Femur (tissue), 1 donor: Measurements from ENCODE around the gene CLDN6.

Experiments
- DNase-seq: peaks from one replicate; pipeline ENCODE4 v3.0.0-alpha.2; 2017

CLDN6 gene

DNA sequence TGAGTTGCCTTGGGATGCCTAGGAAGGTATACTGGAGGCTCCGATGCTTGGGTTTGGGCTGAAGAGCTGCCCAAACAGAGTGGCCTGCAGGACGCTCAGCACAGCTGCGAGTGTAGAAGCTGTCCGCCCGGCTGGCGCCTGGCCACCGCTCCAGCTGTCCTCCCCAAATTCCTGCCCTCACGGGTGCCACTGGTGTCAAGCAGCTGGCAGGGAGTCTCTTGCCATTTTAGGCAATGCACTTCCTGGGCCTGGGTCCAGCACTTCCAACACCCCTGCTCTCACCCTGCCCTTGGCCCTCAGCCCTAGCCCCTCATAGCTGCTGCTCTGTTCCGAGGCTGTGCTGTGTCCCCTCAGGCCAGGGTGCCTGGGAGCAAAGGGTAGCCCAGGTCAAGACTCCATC is 32.5 kb downstream of the CLDN6 start:
- peak; percentile 87 for DNase-seq

DNA sequence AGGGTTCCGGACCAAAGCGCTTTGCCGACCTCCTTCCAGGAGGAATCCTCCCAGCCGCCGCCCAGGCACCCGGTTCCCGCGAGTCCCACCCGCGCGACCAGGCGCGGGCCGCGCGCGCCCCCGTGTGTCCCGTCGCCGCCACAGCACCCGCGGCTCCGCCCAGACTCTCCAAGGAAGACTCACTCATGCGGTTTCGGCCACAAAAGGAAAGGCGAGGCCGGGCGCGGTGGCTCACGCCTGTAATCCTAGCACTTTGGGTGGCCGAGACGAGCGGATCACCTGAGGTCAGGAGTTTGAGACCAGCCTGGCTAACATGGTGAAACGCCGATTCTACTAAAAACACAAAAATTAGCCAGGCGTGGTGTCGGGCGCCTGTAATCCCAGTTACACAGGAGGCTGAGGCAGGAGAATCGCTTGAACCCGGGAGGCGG is 34.3 kb downstream of the CLDN6 start:
- peak; percentile 89 for DNase-seq

DNA sequence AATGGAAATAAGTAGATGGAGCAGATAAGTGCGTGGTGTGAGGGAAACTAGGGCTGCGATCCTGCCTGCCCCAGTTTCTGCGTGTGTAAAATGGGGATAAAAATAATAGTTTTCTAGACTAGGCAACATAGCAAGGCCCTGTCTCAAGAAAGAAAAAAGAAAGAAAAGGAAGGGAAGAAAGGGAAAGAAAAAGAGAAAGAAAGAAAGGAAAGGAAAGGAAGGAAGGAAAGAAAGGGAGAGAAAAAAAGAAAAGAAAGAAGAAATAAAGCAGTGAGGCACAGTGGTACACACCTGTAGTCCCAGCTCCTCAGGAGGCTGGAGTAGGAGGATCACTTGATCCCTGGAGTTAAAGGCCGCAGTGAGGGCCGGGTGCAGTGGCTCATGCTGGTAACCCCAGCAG is 35.6 kb downstream of the CLDN6 start:
- DNase-seq, result no peak

DNA sequence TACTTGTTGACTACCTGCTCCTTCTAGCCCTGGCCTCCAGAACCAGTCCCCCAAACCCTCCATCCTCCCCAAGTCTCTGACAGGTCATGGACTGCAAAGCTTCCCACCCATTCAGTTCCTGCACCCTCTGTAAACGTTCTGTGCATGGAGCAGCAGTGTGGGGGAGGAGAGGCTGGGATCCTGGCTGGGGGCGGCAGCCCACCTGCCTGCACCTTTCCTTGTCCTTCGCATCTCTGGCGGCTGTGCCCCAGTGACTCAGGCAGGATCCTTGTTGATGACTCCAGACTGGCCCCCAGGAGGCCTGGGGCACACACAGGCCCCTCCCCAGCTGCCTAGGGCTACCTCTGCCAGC is 36.1 kb downstream of the CLDN6 start:
- no peak for DNase-seq

DNA sequence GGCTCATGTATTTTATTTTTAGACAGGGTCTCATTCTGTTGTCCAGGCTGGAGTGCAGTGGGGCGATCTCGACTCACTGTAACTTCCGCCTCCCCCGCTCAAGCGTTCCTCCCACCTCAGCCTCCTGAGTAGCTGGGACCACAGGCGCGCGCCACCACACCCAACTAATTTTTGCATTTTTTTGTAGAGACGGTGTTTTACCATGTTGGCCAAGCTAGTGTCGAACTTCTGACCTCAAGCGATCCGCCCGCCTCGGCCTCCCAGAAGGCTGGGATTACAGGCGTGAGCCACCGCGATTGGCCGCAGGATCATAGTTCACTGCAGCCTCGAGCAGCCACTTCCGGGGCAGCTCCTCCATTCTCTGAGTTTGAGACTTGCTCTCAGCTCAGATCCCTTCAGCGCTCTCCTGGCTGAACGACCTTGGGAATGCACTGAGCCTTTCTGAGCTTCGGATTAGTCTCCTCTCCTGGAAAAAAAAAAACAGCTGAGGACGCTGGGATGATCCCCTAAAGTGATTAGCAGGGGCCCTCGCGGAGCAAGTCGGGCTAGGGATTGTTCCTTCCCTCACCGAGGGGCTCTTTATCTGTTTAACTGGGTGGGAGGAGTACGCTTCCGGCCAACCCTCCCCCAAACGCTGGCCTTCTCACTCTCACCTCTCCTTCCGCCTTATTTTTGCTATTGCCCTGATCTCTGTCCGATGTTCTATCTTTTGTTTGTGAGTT is 36.6 kb downstream of the CLDN6 start:
- no peak for DNase-seq

DNA sequence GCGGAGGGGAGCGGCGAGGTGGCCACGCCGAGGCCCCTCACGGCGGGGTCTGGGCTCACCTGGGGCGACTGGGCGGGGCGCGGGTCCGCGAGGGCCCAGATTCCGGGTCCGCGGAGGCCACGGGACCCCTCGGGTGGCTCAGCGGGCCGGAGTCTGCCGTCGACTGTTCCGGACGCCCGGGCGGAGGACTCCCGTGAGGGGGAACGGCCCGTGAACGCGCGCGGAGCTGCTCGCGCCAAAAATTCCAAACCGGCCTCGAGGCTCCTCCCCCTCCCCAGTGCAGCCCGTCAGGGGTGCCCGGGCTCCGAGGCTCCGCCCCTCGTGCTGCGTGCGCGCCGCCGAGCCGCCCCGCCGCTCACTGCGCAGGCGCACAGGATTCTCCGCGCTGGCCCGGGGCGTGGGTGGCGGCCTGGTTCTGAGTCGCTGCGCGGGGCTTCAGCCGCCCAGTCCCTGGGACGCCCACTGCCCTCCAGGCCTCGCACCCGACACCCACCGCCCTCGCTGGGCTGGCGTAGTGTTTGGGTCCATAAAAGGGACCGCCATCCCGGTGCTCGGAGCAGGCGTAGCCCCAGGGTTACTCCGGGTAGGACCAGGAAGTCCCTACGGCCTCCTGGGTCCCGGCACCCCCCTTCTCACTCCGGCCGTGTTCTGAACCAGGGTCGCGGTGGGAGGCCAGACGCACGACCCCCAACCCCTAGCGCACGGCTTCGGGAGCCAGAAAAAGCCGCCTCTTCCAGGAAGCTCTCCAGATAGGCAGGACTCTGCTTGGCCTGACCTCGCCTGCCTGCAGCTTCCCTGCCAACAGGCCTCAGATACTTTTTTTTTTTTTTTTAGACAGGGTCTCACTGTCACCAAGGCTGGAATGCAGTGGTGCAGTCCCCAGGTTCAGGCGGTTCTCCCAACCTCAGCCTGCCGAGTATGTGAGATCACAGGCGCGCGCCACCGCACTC is 37.5 kb downstream of the CLDN6 start, which contains the start of gene PKMYT1:
Gene PKMYT1, minus strand, starts transcription at position 220 of the 950 bp plus-strand sequence. CDS start 789 bp downstream, outside the sequence.
- DNase-seq, result peak; percentile 95

DNA sequence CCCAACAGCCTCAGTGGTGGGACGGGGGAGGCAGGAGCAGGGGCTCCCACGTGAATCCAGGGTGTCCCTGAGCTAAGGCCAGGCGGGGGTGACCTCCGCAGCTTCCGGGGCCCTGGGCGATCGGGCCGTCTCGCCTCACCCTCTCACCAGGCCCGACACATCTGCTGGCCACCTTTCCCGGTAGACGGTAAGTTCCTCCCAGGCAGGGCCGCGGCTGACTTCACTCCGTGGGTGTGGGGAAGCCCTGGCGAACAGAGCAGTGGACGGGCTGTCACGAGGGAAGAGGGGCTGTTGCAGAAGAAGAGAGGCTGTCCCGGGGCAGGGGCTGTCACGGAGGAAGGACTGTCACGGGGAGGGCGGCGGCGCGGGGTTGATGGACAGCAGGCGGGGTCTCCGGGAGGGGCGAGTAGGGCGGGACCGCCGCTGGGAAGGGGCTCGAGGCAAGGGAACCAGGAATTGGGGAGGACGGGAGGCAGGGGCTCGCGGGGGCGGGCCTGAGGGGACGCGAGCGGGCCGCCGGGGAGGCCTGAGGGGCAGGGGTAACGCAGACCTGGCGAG is 38.2 kb downstream of the CLDN6 start:
- no peak for DNase-seq

DNA sequence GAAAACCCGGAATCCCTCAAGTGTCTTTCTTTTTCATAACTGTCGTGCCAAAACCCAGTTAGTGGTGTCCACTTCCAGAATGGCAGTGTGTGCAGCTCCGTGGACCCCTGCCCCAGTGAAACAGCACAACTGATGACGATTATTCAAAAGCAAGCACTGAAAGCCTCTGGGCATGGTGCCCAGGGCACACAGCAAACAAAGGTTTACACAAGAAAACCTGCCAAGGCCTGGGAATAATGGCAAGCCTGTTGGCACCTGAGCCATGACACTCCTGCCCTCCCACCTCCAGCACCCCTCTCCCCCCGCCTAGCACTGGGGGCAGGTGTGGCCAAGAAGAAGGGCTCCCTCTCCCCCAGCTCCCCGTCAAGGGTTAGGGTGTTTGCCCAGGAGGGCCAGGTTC is 40.5 kb downstream of the CLDN6 start:
- no peak for DNase-seq

DNA sequence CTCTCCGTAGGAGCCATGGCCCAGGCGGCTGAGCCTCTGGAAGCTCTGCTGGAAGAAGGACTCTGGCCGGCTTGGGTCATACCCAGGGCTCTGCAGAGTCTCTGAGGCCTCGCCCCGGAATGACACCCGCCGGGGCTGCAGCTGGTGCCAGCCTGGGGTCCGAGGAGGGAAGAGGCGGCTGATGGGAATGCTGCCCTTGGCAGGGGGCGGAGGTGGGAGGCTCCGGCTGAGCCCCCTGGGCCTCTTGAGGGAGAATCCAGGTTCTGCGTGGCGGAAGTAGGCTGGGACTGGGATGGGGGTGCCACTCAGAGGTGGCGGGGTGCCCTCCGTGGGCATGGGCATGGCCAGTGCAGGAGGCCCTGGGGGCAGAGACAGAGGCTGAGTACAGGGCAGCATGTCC is 41.3 kb downstream of the CLDN6 start:
- no peak for DNase-seq

DNA sequence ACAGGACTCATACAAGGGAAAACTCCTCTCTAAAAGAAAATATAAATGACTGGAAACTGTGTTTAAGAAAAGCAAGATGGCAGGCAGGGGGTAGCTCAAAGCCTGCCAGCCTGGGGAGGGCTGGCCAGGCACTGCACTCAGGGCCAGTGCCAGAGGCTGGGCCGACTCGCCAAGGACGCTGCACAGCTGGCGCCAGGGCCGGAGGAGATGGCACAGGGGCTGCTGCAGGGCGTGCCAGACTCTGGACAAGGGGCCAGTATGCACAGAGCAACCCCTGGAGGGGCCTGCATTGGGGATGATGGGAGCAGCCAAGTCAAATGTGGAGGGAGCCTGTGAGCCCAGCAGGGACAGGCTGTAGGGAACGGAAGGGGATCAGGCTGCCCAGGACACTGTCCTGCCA is 41.8 kb downstream of the CLDN6 start:
- DNase-seq, result no peak

DNA sequence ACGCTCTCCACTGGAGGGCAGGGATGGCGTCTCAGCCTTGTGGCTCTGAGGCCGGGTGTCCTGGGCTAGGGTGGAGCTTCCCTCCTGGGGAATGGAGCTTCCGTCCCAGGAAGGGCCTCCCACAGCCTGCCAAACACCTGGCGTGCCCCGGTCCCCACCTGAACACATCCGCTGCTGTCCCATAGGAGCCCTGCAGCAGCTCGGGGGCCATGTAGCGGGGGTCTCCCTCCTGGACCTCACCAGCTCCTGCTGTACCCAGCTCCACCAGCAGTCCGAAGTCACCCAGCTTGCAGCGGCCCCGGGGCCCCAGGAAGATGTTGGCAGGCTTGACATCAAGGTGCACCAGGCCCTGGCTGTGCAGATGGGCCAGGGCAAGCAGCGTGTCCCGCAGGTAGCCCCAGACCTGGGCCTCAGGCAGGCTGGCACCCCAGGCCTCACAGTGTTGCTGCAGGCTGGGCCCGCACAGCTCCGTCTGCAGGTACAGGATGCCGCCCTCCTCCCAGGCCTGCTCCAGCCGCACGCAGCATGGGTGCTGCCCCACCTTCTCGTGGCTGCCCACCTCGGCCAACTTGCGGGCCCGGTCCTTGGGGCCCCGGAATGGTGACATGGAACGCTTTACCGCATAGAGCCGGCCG is 42.7 kb downstream of the CLDN6 start:
- DNase-seq, result no peak

DNA sequence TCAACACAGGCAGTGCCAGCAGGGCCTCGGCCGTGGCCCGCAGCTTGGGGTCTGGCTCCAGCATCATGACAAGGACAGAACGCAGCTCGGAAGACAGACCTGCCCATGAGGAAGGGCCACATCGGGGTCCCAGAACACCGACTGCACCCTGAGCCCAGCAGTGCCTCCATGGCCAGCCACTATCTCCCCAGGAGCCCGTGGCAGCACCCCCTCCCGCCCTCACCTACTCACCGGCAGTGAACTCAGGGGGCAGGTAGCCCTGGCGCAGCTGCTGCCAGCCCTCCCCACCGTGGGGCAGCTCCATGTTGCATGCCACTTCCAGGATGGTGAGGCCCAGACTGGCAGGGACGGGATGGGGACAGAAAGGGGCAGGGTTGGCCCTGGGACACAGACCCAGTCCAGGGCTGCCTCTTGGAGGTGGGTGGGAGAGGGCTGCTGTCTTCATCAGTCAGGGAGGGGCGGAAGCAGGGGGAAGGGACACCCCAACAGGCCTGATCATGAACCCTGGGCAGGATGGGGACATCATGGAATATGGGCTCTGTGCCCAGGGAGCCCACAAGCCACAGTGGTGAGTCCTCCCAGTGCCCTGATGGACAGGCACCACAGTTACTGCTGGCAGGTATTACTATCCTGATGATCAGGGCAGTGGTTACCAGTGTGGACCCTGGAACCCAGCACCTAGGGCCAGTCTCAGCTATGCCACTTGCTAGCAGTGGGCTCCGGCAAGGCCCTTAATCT is 43.5 kb downstream of the CLDN6 start:
- DNase-seq, result no peak

DNA sequence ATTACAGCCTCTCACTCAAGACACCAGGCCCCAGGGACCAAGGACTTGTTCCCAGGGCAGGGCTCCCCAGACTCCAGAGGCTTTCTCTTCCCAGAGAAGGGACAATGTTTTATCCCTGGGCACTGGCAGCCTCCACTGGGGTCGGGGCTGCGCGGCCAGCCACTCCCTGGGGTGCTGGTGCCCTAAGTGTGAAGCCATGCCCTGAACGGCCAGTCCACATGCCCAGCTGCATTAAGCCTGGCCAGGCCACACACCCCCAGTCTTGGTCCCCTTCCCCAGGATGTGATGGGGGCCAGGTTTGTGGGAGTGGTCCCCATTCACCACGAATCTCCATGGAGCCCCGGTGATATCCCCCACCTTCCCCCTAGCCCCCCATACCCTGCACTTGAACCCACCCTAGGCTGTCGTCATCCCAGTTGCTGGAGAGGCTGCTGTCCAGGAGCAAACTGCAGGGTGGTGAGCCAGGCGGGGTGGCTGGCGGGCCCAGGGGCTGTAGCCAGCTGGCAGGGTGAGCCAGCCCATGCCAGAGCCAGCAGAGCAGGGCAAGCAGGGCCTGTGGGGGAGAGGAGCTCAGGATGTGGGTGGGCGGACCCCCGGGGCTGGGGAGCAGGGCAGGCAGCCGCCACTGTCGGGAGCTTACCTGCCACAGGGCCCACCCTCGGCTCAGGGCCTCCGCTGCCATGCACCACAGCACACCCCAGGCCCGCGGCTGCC is 44.2 kb downstream of the CLDN6 start:
- DNase-seq, result no peak

DNA sequence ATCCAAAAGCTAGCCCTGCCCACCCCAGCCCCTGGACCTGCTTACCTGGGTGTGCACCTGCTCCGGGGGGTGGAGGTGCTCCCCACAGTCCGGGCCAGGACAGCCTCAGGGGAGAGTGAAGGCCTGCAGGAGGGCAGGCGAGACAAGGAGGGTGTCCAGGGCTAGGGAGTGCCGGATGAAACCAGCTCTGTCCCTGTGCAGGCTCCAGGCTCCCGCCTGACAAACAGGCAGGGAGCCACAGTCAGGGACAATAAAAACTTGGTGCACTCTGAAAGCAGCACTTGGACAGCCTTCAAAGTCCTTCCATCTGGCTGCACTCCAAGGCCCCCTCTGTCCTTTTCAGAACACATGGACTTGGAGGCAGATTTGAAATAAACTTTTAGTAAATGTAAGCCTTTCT is 44.9 kb downstream of the CLDN6 start:
- DNase-seq, result no peak

DNA sequence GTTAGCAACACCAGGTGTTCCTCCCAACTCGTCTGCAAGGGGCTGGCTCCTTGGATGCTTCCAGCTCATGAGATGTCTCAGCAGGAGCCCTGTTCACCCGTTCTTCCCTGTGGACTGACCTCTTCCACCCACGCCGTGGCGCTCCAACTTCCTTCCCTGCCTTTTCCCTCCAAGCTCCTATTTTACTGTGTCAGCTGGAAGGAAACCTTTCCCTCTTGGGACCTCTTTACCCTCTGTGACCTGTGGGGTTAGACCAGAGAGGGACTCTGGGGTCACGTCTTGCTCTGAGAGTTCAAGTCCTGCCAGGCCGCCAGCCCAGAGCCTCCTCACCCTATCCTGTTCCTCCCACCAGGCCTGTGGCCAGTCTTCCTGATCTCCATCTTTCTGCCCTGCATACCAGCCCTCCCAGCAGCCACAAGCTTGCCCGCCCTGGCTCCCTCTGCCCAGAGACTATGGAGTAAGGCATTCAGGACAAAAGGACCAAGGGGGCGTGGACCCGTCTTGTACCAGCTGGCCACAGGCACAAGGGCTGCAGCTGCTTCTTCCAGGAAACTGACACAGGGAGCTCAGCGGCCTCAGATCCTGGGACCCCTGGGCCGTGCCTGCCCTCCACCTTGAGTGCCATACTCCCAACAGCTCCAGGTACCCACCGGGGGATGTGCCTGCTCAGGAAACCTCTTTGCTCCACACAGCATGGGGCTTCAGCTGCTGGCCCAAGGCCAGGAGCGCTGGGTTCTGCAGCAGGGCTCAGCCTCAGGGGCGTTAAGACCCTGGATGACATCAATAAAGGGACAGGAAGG is 45.8 kb downstream of the CLDN6 start:
- no peak for DNase-seq

DNA sequence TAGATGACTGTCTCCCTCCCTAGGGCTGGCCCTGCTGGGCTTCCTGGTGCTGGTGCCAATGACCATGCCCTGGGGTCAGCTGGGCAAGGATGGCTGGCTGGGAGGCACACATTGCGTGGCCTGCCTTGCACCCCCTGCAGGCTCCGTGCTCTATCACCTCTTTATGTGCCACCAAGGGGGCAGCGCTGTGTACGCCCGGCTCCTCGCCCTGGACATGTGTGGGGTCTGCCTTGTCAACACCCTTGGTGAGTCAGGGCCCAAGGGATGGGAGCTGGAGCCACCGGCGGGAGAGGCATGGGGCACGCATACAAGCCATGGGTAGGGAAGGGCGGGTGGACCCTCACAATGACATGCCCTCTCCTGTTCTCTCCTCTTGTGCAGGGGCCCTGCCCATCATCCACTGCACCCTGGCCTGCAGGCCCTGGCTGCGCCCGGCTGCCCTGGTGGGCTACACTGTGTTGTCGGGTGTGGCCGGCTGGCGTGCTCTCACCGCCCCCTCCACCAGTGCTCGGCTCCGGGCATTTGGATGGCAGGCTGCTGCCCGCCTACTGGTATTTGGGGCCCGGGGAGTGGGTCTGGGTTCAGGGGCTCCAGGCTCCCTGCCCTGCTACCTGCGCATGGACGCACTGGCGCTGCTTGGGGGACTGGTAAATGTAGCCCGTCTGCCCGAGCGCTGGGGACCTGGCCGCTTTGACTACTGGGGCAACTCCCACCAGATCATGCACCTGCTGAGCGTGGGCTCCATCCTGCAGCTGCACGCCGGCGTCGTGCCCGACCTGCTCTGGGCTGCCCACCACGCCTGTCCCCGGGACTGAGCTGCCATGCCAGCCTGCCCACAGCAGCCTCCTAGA is 46.6 kb downstream of the CLDN6 start:
- no peak for DNase-seq

DNA sequence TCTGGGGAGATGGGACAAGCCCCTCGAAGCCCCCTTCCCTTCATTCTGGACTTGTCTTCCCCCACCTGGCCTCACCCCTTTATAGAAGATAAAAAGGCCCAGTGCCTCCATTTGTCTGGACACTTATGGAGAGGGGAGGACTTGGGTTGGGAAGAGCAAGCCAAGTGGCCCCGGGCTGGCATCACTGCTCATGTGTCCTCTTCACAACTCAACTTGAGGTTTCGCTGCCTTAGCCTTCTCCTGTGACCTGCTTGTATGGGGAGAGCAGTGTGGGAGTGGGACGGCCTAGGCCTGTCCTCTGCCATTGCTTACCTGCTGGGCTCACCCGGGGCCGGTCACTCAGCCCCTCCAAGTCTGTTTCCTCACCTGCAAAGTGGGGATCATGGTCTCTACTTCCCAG is 47.4 kb downstream of the CLDN6 start:
- no peak for DNase-seq

DNA sequence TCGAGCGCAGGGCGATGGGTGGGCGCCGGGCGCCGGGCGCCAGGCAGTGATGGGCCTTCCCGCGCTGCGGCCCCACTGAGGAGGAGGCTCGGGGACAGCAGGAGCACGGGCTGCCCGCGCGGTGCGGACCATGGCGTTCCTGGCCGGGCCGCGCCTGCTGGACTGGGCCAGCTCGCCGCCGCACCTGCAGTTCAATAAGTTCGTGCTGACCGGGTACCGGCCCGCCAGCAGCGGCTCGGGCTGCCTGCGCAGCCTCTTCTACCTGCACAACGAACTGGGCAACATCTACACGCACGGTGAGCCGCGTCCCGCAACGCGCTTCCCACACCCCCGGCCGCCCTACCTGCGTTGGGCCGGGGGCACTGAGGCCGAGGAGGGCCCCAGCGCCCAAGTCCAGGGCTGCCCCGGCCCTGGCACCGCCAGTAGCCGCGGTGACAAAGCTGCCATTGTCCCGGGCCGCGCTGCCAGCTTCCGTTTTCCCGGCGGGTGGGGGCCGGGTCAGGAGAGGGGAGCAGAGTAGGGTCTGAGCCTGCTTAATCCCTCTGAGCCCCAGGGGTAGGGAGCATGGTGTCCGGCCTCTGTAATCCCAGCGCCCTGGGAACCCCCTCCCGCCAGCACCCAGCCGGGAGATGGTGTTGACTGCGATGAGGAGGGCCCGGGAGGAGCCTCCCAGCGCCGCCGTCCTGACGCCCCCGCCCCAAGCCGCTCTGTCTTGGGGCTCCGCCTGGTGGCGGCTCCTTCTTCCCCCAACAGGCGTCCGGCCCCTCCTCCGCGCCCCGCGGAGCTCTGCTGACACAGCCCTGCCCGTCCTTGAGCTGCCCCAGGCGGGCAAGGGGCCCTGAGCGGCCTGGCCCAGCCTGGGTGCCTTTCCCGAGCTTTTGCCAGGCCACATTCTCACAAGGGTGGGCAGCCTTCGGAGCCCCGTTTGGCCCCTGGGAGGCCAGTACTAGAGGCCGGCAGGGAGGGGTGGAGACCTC is 48.1 kb downstream of the CLDN6 start:
- DNase-seq, result peak; percentile 70
